Esophagus mucosa (tissue), 1 donor: ENCODE measurements around the gene CHML. TPM values are rescaled to one million over a fixed set of nuclear protein-coding genes. Genes with fewer than 3 reads are reported as not detected.

Experiments
- total RNA-seq: library from RNA; stranded (reverse); gene quantifications from one replicate; pipeline ENCODE4 v1.2.4, GENCODE V29; 2023
- donor health status: DM: yes; HTN: yes; CAD: no.

Gene CHML
- total RNA-seq, 1 donor from 2014 or later = 4.1 TPM

Other genes starting within 250 kb of the CHML start
- 54.8 TPM for gene FH, start 120.6 kb downstream of the CHML start, total RNA-seq
- gene KMO, start 108.0 kb downstream of the CHML start, total RNA-seq = 0.12 TPM
- 11.0 TPM for gene OPN3, start within 50 bp of the CHML start, total RNA-seq
- not detected for gene WDR64, start 11.9 kb upstream of the CHML start, total RNA-seq
- gene EXO1, start 207.8 kb upstream of the CHML start, total RNA-seq = 5.1 TPM